ENCODE measurements around the gene NOP9.

- TF ChIP-seq CTCF (IDR thresholded peaks at IDR 0.05; ENCODE audit: insufficient read depth, low read length, poor library complexity, severe bottlenecking) (no peak), EZH2phosphoT487 (conservative IDR thresholded peaks at IDR 0.05; ENCODE audit: low read length) (no peak)
Measured at GRCh38 chr14:24340606-24341005, 41.0 kb downstream of the NOP9 start.

Measured in SU-DHL-6 (cell line).